ACHN (cell line): ENCODE measurements around the gene EYS.
A peak's percentile ranks its signal among the peaks of the same experiment; 100 is the strongest.

ENCODE experiments used
- DNase-seq: peaks from one replicate; pipeline ENCODE4 v3.0.0-alpha.2; 2015
- in situ Hi-C: cut with HindIII; loops from 2 replicates; pipeline ENCODE4 v1.10.0; 2017; ENCODE audit warnings: low sequenced_read_pairs, low pct_ligation_motif_present, low pct_unique_long_range_greater_than_20kb

Gene EYS

GRCh38 chr6:64415926-64416325 is 1291.1 kb downstream of the EYS start:
- in situ Hi-C loops, result no loop called here
- no peak for DNase-seq

GRCh38 chr6:64411226-64411625 is 1295.8 kb downstream of the EYS start:
- no peak for DNase-seq
- in situ Hi-C loops, result no loop called here

GRCh38 chr6:64409948-64410347 is 1297.1 kb downstream of the EYS start:
- in situ Hi-C loops, result no loop called here
- DNase-seq, result no peak

GRCh38 chr6:64404396-64404795 is 1302.6 kb downstream of the EYS start:
- in situ Hi-C loops, result no loop called here
- no peak for DNase-seq

GRCh38 chr6:64383277-64383676 is 1323.7 kb downstream of the EYS start:
- DNase-seq, result no peak
- in situ Hi-C loops, result no loop called here

GRCh38 chr6:64376394-64376793 is 1330.6 kb downstream of the EYS start:
- DNase-seq, result no peak
- in situ Hi-C loops, result no loop called here

- in situ Hi-C loops, result no loop called here
- no peak for DNase-seq
Measured at GRCh38 chr6:64357430-64357829, 1349.6 kb downstream of the EYS start.

- no peak for DNase-seq
- in situ Hi-C loops, result no loop called here
Measured at GRCh38 chr6:64347411-64347810, 1359.6 kb downstream of the EYS start.

- no peak for DNase-seq
- in situ Hi-C loops, result no loop called here
Measured at GRCh38 chr6:64335195-64335594, 1371.8 kb downstream of the EYS start.

GRCh38 chr6:64334636-64335035 is 1372.4 kb downstream of the EYS start:
- in situ Hi-C loops, result no loop called here
- DNase-seq, result no peak

GRCh38 chr6:64330694-64331307 is 1376.2 kb downstream of the EYS start:
- in situ Hi-C loops, result no loop called here
- DNase-seq, result peak; percentile 57

GRCh38 chr6:64326939-64327338 is 1380.1 kb downstream of the EYS start:
- in situ Hi-C loops, result no loop called here
- no peak for DNase-seq

GRCh38 chr6:64325093-64325492 is 1381.9 kb downstream of the EYS start:
- DNase-seq, result no peak
- in situ Hi-C loops, result no loop called here

- no peak for DNase-seq
- in situ Hi-C loops, result no loop called here
Measured at GRCh38 chr6:64310214-64310613, 1396.8 kb downstream of the EYS start.

- in situ Hi-C loops, result no loop called here
- no peak for DNase-seq
Measured at GRCh38 chr6:64301307-64302236, 1405.5 kb downstream of the EYS start.

GRCh38 chr6:64299176-64299575 is 1407.8 kb downstream of the EYS start:
- in situ Hi-C loops, result no loop called here
- DNase-seq, result no peak

- in situ Hi-C loops, result no loop called here
- no peak for DNase-seq
Measured at GRCh38 chr6:64294034-64294433, 1413.0 kb downstream of the EYS start.

GRCh38 chr6:64293298-64293697 is 1413.7 kb downstream of the EYS start:
- DNase-seq, result no peak
- in situ Hi-C loops, result no loop called here

- in situ Hi-C loops, result no loop called here
- DNase-seq, result no peak
Measured at GRCh38 chr6:64290867-64291266, 1416.2 kb downstream of the EYS start.

GRCh38 chr6:64289931-64290330 is 1417.1 kb downstream of the EYS start:
- DNase-seq, result no peak
- in situ Hi-C loops, result no loop called here
